ENCODE measurements around the gene UCN.
"Not testable (repeated sequence)": the region's sequence is repeated elsewhere in the genome, so short reads cannot be mapped to it uniquely, and the experiment has no call there.

The UCN gene

GRCh38 chr2:27281442-27281841, 26.8 kb downstream of the UCN start:
- DNase-seq (ENCODE audit: low spot score in 2 of 2) (no peak), ATAC-seq (no peak)
- H3K4me1 Mint-ChIP-seq, result no peaks in the 10 kb centered on the region
- no peaks in the 10 kb centered on the region for H3K9me3 Mint-ChIP-seq
- H3K4me3 Mint-ChIP-seq, result no peak overlapping the region
- no peaks in the 10 kb centered on the region for H3K36me3 Mint-ChIP-seq
- H3K27ac Mint-ChIP-seq, result no peak overlapping the region

GRCh38 chr2:27280826-27281225, 27.4 kb downstream of the UCN start:
- DNase-seq (ENCODE audit: low spot score in 2 of 2), result no peak
- ATAC-seq, result no peak
- no peaks in the 10 kb centered on the region for H3K9me3 Mint-ChIP-seq
- H3K27ac Mint-ChIP-seq, result no peak overlapping the region
- H3K4me3 Mint-ChIP-seq, result no peak overlapping the region
- no peaks in the 10 kb centered on the region for H3K36me3 Mint-ChIP-seq
- H3K4me1 Mint-ChIP-seq, result no peaks in the 10 kb centered on the region

- no peaks in the 10 kb centered on the region for H3K9me3 Mint-ChIP-seq
- H3K4me1 Mint-ChIP-seq, result no peaks in the 10 kb centered on the region
- ATAC-seq, result no peak
- H3K27ac Mint-ChIP-seq, result no peak overlapping the region
- DNase-seq (ENCODE audit: low spot score in 2 of 2), result no peak
- no peak overlapping the region for H3K4me3 Mint-ChIP-seq
- H3K36me3 Mint-ChIP-seq, result no peaks in the 10 kb centered on the region
These were observed 30.2 kb downstream of the UCN start for GRCh38 chr2:27278010-27278409.

- no peak for DNase-seq (ENCODE audit: low spot score in 2 of 2)
- Mint-ChIP-seq H3K4me1 (no peaks in the 10 kb centered on the region), H3K4me3 (no peak within 1 kb of the TSS), H3K27ac (no peak within 1 kb of the TSS), H3K36me3 (no peaks in the 10 kb centered on the region), H3K9me3 (no peaks in the 10 kb centered on the region)
- no peak for ATAC-seq
These were observed 32.8 kb downstream of the UCN start, which contains the start of gene DNAJC5G for GRCh38 chr2:27275211-27276150. DNAJC5G (plus strand) TSS chr2:27275433; CDS start chr2:27276729, 1,296 bp downstream.

GRCh38 chr2:27272537-27273522, 35.4 kb downstream of the UCN start:
- H3K27ac Mint-ChIP-seq; H3K4me3 Mint-ChIP-seq; H3K36me3 Mint-ChIP-seq; H3K4me1 Mint-ChIP-seq; DNase-seq (ENCODE audit: low spot score in 2 of 2); ATAC-seq; H3K9me3 Mint-ChIP-seq: not testable (repeated sequence)

GRCh38 chr2:27271631-27272340, 36.5 kb downstream of the UCN start:
- H3K4me1 Mint-ChIP-seq, result no peaks in the 10 kb centered on the region
- H3K36me3 Mint-ChIP-seq, result no peaks in the 10 kb centered on the region
- no peak overlapping the region for H3K4me3 Mint-ChIP-seq
- H3K9me3 Mint-ChIP-seq, result no peaks in the 10 kb centered on the region
- no peak for ATAC-seq
- H3K27ac Mint-ChIP-seq, result no peak overlapping the region
- no peak for DNase-seq (ENCODE audit: low spot score in 2 of 2)

- H3K4me1 Mint-ChIP-seq, result peaks cover 1% of the 10 kb centered on the region
- no peaks in the 10 kb centered on the region for H3K9me3 Mint-ChIP-seq
- ATAC-seq (no peak), DNase-seq (ENCODE audit: low spot score in 2 of 2) (no peak)
- H3K4me3 Mint-ChIP-seq, result no peak overlapping the region
- no peak overlapping the region for H3K27ac Mint-ChIP-seq
- no peaks in the 10 kb centered on the region for H3K36me3 Mint-ChIP-seq
These were observed 37.6 kb downstream of the UCN start for GRCh38 chr2:27270670-27271069.

GRCh38 chr2:27270131-27270530, 38.1 kb downstream of the UCN start:
- no peak for ATAC-seq
- peaks cover 5% of the 10 kb centered on the region for H3K4me1 Mint-ChIP-seq
- no peaks in the 10 kb centered on the region for H3K9me3 Mint-ChIP-seq
- H3K36me3 Mint-ChIP-seq, result no peaks in the 10 kb centered on the region
- no peak for DNase-seq (ENCODE audit: low spot score in 2 of 2)
- no peak overlapping the region for H3K4me3 Mint-ChIP-seq
- H3K27ac Mint-ChIP-seq, result no peak overlapping the region

- H3K4me3 Mint-ChIP-seq; H3K9me3 Mint-ChIP-seq; H3K27ac Mint-ChIP-seq; ATAC-seq; DNase-seq (ENCODE audit: low spot score in 2 of 2); H3K36me3 Mint-ChIP-seq: not testable (repeated sequence)
- H3K4me1 Mint-ChIP-seq, result peaks cover 17% of the 10 kb centered on the region
These were observed 39.9 kb downstream of the UCN start for GRCh38 chr2:27268296-27268695.

- no peak for ATAC-seq
- Mint-ChIP-seq H3K27ac (no peak overlapping the region), H3K36me3 (peaks cover 5% of the 10 kb centered on the region), H3K9me3 (no peaks in the 10 kb centered on the region), H3K4me1 (peaks cover 34% of the 10 kb centered on the region), H3K4me3 (no peak overlapping the region)
- no peak for DNase-seq (ENCODE audit: low spot score in 2 of 2)
These were observed 42.7 kb downstream of the UCN start for GRCh38 chr2:27265536-27265870.

GRCh38 chr2:27264753-27265535, 43.3 kb downstream of the UCN start:
- Mint-ChIP-seq H3K27ac (no peak overlapping the region), H3K36me3 (peaks cover 5% of the 10 kb centered on the region), H3K9me3 (no peaks in the 10 kb centered on the region), H3K4me3 (no peak overlapping the region), H3K4me1 (peaks cover 34% of the 10 kb centered on the region)
- ATAC-seq, result peak; percentile 60
- peak; percentile 22 to 66 for DNase-seq (ENCODE audit: low spot score in 2 of 2)

GRCh38 chr2:27264253-27264752, 43.9 kb downstream of the UCN start:
- ATAC-seq, result peak; percentile 63
- no peak overlapping the region for H3K4me3 Mint-ChIP-seq
- no peak overlapping the region for H3K27ac Mint-ChIP-seq
- peaks cover 5% of the 10 kb centered on the region for H3K36me3 Mint-ChIP-seq
- no peaks in the 10 kb centered on the region for H3K9me3 Mint-ChIP-seq
- H3K4me1 Mint-ChIP-seq, result peaks cover 34% of the 10 kb centered on the region
- DNase-seq (ENCODE audit: low spot score in 2 of 2), result peak in 1 of 2 donors; percentile 56

- no peak overlapping the region for H3K4me3 Mint-ChIP-seq
- H3K36me3 Mint-ChIP-seq, result peaks cover 5% of the 10 kb centered on the region
- peaks cover 34% of the 10 kb centered on the region for H3K4me1 Mint-ChIP-seq
- H3K9me3 Mint-ChIP-seq, result no peaks in the 10 kb centered on the region
- no peak for ATAC-seq
- no peak for DNase-seq (ENCODE audit: low spot score in 2 of 2)
- H3K27ac Mint-ChIP-seq, result no peak overlapping the region
These were observed 44.7 kb downstream of the UCN start for GRCh38 chr2:27263287-27264252.
